ENCODE data around the gene ABTB1.

- TF ChIP-seq, protein P1, sequence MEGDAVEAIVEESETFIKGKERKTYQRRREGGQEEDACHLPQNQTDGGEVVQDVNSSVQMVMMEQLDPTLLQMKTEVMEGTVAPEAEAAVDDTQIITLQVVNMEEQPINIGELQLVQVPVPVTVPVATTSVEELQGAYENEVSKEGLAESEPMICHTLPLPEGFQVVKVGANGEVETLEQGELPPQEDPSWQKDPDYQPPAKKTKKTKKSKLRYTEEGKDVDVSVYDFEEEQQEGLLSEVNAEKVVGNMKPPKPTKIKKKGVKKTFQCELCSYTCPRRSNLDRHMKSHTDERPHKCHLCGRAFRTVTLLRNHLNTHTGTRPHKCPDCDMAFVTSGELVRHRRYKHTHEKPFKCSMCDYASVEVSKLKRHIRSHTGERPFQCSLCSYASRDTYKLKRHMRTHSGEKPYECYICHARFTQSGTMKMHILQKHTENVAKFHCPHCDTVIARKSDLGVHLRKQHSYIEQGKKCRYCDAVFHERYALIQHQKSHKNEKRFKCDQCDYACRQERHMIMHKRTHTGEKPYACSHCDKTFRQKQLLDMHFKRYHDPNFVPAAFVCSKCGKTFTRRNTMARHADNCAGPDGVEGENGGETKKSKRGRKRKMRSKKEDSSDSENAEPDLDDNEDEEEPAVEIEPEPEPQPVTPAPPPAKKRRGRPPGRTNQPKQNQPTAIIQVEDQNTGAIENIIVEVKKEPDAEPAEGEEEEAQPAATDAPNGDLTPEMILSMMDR (IDR thresholded peaks at IDR 0.05): no peak
- no peak for TF ChIP-seq EP300 (IDR thresholded peaks at IDR 0.05)
These were observed 26.9 kb downstream of the ABTB1 start for GRCh38 chr3:127699416-127700300.

All from gastroesophageal sphincter (tissue), 3 donors.